ENCODE results near the gene MLLT3.

GRCh38 chr9:20319241-20319640, 303.1 kb downstream of the MLLT3 start:
- TF ChIP-seq POLR2A (IDR thresholded peaks at IDR 0.05) = no peak
- TF ChIP-seq, protein P1, sequence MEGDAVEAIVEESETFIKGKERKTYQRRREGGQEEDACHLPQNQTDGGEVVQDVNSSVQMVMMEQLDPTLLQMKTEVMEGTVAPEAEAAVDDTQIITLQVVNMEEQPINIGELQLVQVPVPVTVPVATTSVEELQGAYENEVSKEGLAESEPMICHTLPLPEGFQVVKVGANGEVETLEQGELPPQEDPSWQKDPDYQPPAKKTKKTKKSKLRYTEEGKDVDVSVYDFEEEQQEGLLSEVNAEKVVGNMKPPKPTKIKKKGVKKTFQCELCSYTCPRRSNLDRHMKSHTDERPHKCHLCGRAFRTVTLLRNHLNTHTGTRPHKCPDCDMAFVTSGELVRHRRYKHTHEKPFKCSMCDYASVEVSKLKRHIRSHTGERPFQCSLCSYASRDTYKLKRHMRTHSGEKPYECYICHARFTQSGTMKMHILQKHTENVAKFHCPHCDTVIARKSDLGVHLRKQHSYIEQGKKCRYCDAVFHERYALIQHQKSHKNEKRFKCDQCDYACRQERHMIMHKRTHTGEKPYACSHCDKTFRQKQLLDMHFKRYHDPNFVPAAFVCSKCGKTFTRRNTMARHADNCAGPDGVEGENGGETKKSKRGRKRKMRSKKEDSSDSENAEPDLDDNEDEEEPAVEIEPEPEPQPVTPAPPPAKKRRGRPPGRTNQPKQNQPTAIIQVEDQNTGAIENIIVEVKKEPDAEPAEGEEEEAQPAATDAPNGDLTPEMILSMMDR (IDR thresholded peaks at IDR 0.05 in 4 of 5, conservative IDR thresholded peaks at IDR 0.05 in 1 of 5) = no peak
